HUES48 (cell line): Measurements from ENCODE around the gene HSP90B1.
A peak's percentile ranks its signal among the peaks of the same experiment; 100 is the strongest.

Experiments
- H3K27ac ChIP-seq: one replicate; pipeline ENCODE4 v1.7.0; 2013; ENCODE audit warnings: low read depth, low read length, inconsistent platforms
- H3K27me3 ChIP-seq: 2 replicates; pipeline ENCODE4 v1.6.1; 2013; ENCODE audit warnings: mild to moderate bottlenecking, low read length; ENCODE audit not compliant: control insufficient read depth, insufficient read depth
- H3K36me3 ChIP-seq: 2 replicates; pipeline ENCODE4 v1.6.1; 2013; ENCODE audit warnings: low read length; ENCODE audit not compliant: control insufficient read depth, insufficient read depth
- H3K4me1 ChIP-seq: 2 replicates; pipeline ENCODE4 v1.6.1; 2013; ENCODE audit warnings: mild to moderate bottlenecking, low read length; ENCODE audit not compliant: control insufficient read depth, insufficient read depth
- H3K4me3 ChIP-seq: 2 replicates; pipeline ENCODE4 v1.5.1; 2013; ENCODE audit warnings: mild to moderate bottlenecking, low read depth, low read length
- H3K9ac ChIP-seq: 2 replicates; pipeline ENCODE4 v1.6.1; 2013; ENCODE audit warnings: mild to moderate bottlenecking, low read depth, low read length, moderate library complexity
- H3K9me3 ChIP-seq: 2 replicates; pipeline ENCODE4 v1.6.1; 2013; ENCODE audit warnings: low read length; ENCODE audit not compliant: control insufficient read depth, insufficient read depth

HSP90B1 gene

GRCh38 chr12:103905730-103906349, 24.4 kb upstream of the HSP90B1 start:
- Histone ChIP-seq H3K9me3 (no peaks in the 10 kb centered on the region), H3K4me3 (no peak overlapping the region), H3K27ac (no peak overlapping the region), H3K36me3 (no peaks in the 10 kb centered on the region), H3K27me3 (no peaks in the 10 kb centered on the region), H3K4me1 (no peaks in the 10 kb centered on the region), H3K9ac (no peak overlapping the region)

DNA sequence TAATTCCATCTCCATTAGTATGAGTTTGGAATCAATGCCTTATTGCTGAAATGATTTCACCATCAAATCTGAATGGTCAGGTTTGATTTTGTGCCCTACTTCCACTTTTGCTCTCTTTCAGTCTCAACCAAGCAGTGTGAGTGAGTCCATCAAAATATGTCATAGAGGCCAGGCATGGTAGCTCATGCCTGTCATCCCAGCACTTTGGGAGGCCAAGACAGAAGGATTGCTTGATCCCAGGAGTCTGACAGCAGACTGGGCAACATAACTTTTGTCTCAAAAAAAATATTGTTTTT, 22.0 kb upstream of the HSP90B1 start:
- no peaks in the 10 kb centered on the region for H3K27me3 ChIP-seq

GRCh38 chr12:103908877-103909276, 21.3 kb upstream of the HSP90B1 start:
- no peaks in the 10 kb centered on the region for H3K36me3 ChIP-seq
- H3K27me3 ChIP-seq: no peaks in the 10 kb centered on the region
- no peak overlapping the region for H3K9ac ChIP-seq
- H3K4me3 ChIP-seq: no peak overlapping the region
- H3K27ac ChIP-seq: no peak overlapping the region
- H3K9me3 ChIP-seq: no peaks in the 10 kb centered on the region
- no peaks in the 10 kb centered on the region for H3K4me1 ChIP-seq

More for the DNA sequence above, 22.0 kb upstream of the HSP90B1 start:
- H3K4me1 ChIP-seq: no peaks in the 10 kb centered on the region
- H3K36me3 ChIP-seq: no peaks in the 10 kb centered on the region
- H3K27ac ChIP-seq: no peak overlapping the region
- H3K4me3 ChIP-seq: no peak overlapping the region
- H3K9me3 ChIP-seq: no peaks in the 10 kb centered on the region
- no peak overlapping the region for H3K9ac ChIP-seq

GRCh38 chr12:103909811-103910210, 20.4 kb upstream of the HSP90B1 start:
- Histone ChIP-seq H3K9me3 (no peaks in the 10 kb centered on the region), H3K4me3 (no peak overlapping the region), H3K27ac (no peak overlapping the region), H3K9ac (no peak overlapping the region), H3K4me1 (no peaks in the 10 kb centered on the region), H3K27me3 (no peaks in the 10 kb centered on the region), H3K36me3 (no peaks in the 10 kb centered on the region)

DNA sequence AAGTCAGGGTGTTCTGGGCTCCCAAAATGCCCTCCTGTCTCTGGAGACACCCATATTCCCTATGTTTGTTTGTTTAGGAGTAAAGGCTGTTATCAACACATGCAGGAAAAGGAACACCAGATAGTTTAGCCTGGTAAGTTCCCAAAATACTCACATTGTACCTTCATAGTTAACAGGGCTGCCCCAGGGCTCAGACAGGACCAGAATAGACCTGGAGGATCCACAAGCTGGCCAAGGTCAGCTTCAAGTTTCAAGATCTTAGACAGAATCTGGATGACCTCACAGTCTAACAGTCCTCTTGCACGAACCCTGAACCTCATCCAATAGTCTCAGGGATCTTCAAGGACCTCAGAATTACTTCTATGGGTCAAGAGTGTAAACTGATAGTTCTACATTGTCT, 18.1 kb upstream of the HSP90B1 start:
- Histone ChIP-seq H3K9me3 (no peaks in the 10 kb centered on the region), H3K27me3 (no peaks in the 10 kb centered on the region), H3K9ac (no peak overlapping the region), H3K4me1 (no peaks in the 10 kb centered on the region), H3K4me3 (no peak overlapping the region), H3K27ac (no peak overlapping the region), H3K36me3 (no peaks in the 10 kb centered on the region)

DNA sequence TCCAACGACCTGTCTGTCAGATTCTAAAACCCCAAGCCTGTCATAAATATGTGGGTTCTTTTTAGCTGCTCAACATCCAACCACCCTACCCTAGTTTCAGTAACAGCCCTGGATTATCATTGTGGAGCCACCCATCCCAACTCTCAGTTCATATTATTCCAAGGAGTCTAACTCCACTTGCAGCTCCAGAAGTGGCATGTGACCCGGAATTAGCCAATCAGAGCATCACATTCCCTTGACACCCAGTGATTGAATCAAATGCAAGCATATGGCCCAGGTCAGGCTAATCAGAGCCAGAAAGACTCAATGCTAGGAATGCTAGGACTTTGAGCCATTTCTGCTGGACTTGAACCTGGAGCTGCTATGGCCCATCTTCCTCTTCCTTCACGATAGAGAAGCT, 17.1 kb upstream of the HSP90B1 start:
- no peak overlapping the region for H3K4me3 ChIP-seq
- no peak overlapping the region for H3K27ac ChIP-seq
- H3K4me1 ChIP-seq: no peaks in the 10 kb centered on the region
- no peaks in the 10 kb centered on the region for H3K27me3 ChIP-seq
- no peaks in the 10 kb centered on the region for H3K36me3 ChIP-seq
- no peak overlapping the region for H3K9ac ChIP-seq
- H3K9me3 ChIP-seq: no peaks in the 10 kb centered on the region

DNA sequence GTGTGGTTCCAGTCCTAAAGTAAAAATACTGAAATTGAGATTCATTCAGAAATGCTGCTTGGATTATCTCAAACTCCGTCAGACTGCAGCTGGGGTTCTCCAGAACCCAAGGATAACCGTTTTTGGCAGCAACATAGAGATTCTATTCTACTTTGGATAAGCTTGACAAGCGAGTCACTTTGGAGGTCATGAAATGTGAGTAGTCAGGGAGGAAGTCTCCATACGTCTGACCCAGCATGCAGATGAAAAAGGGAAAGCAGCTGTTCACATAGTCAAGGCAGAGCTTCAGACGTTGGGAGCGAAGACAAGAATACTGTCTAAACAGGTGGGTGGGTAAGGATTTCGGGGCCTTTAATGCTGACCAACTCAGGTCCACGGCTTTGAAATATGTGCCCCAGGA, 14.9 kb upstream of the HSP90B1 start:
- Histone ChIP-seq H3K27me3 (no peaks in the 10 kb centered on the region), H3K4me3 (no peak overlapping the region), H3K4me1 (no peaks in the 10 kb centered on the region), H3K9ac (no peak overlapping the region), H3K9me3 (no peaks in the 10 kb centered on the region), H3K27ac (no peak overlapping the region), H3K36me3 (no peaks in the 10 kb centered on the region)

DNA sequence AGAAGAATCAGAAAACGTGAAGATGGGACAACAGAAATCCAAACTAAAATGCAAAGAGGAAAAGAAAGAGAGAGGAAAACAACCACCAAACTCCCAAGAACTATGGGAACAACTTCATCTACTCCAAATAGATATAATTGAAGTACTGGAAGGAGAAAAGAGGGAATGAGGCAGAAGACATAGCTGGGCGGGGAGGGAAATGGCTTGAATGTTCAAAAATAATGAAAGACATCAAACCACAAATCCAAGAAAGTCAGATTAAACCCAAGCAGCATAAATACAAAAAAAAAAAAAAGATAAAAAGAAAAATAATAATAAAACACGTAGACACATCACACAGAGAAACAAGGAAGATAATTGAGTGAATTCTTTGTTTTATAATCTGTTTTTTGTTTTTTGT, 12.3 kb upstream of the HSP90B1 start:
- H3K9ac ChIP-seq: no peak overlapping the region
- H3K9me3 ChIP-seq: no peaks in the 10 kb centered on the region
- H3K27ac ChIP-seq: no peak overlapping the region
- no peak overlapping the region for H3K4me3 ChIP-seq
- H3K36me3 ChIP-seq: no peaks in the 10 kb centered on the region
- H3K4me1 ChIP-seq: no peaks in the 10 kb centered on the region
- H3K27me3 ChIP-seq: no peaks in the 10 kb centered on the region

DNA sequence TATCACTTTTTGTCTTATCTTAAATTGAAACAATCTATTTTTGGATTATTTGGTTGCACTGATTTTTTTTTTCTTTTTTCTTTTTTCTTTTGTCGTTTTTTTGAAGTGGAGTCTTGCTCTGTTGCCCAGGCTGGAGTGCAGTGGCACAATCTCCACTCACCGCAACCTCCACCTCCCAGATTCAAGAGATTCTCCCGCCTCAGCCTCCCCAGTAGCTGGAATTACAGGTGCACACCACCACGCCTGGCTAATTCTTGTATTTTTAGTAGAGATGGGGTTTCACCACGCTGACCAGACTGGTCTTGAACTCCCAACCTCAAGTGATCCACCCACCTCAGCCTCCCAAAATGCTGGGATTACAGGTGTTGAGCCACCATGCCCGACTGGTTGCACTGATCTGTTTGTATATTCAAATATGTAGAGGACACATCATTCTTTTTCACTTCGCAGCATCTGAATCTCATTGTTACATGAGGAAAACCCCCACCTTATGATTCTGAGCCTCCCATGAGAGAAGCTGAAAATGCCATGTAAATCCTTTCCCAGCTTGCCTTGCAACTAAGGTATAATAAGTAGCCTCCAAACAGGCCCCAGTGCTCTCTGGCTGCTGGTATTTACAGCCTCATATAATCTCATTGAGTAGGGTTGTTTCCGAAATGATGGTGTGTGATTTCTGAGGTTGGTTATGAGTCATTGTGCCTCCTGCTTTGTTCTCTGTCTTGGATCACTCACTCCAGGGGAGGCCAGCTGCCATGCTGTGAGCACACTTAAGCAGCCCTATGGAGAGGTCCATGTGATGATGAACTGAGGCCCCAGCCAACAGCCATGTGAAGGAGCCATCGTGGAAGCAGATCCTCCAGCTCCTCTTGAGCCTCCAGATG, 5.2 kb upstream of the HSP90B1 start:
- Histone ChIP-seq H3K36me3 (no peaks in the 10 kb centered on the region), H3K9me3 (no peaks in the 10 kb centered on the region), H3K27ac (no peak overlapping the region), H3K4me3 (no peak overlapping the region), H3K4me1 (peaks cover 8% of the 10 kb centered on the region; the same call in 1 of the 2 replicates), H3K27me3 (no peaks in the 10 kb centered on the region), H3K9ac (no peak overlapping the region)

DNA sequence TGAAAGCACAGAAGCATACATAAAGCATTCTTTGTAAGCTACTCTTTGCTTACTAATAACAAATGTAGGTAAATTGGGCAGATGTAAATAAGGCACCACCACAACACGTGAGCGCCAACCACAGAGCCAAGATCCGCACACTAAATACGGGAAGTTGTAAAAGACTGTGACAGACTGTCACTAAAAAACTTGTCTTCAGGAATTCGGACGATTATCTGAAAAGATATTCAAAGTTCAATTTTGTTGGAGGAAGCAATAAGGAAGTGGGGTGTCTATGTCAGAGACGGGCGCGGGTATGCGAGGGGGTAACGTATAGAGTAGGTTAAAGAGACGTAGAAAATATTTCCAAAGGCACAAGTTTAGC, 1.5 kb upstream of the HSP90B1 start:
- Histone ChIP-seq H3K9ac (peak overlapping the region; percentile 80), H3K9me3 (no peaks in the 10 kb centered on the region), H3K27me3 (no peaks in the 10 kb centered on the region), H3K4me1 (peaks cover 11% of the 10 kb centered on the region; the same call in 1 of the 2 replicates), H3K4me3 (peak overlapping the region; percentile 86), H3K36me3 (peaks cover 25% of the 10 kb centered on the region), H3K27ac (peak overlapping the region; percentile 87)

- peaks cover 11% of the 10 kb centered on the region; the same call in 1 of the 2 replicates for H3K4me1 ChIP-seq
Measured at GRCh38 chr12:103929046-103929783, 995 bp upstream of the HSP90B1 start.

More at GRCh38 chr12:103929046-103929783, 995 bp upstream of the HSP90B1 start:
- no peaks in the 10 kb centered on the region for H3K27me3 ChIP-seq
- H3K9me3 ChIP-seq: no peaks in the 10 kb centered on the region
- H3K4me3 ChIP-seq: peak overlapping the region; percentile 86
- H3K36me3 ChIP-seq: peaks cover 31% of the 10 kb centered on the region
- H3K27ac ChIP-seq: peak overlapping the region; percentile 87
- H3K9ac ChIP-seq: peak overlapping the region; percentile 80
